GM19099 (cell line): ENCODE results near the gene TNFRSF13B.

Source experiments
- POLR2A ChIP-seq: IDR thresholded peaks from 3 replicates; pipeline ENCODE4 v1.6.1; 2011; ENCODE audit warnings: low read depth; ENCODE audit not compliant: insufficient read length; ENCODE audit errors: extremely low read depth

The TNFRSF13B gene

GRCh38 chr17:16931318-16932060, 40.4 kb downstream of the TNFRSF13B start:
- TF ChIP-seq POLR2A: no peak

DNA sequence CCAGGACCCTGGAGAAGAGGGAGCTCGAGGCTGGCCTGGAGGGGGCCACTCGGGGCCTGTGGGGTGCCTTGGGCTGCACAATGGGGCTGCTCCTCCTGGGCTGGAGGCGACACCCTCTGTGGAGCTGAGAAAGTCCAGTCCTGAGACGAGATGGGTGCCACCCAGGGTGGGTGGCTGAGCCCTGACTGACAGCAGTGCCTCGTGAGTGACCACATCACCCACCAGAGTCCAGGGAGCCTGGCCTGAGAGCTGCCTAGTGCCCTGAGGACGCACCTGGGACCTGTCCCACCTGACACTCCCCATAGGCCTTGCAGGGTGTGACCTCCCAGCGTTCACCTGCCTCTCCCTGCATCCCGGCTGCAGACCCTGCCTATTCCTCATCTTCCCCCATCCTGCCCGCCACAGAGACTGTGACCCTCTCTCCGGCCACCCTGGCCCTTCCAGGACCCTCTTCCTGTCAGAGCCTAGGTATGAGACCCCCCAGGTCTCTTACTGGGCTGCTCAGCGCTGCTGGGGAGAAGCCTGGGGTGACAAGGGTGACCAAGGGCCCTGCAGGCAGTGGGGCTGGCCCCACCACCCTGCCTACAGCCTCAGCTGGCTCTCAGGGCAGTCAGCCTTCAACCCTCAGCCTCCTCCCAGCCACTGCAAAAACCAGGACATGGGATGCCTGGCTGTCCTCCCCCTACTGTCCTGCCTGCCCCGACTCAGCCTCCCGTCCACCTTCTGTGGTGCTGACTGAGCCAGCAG, 41.2 kb downstream of the TNFRSF13B start:
- no peak for TF ChIP-seq POLR2A

DNA sequence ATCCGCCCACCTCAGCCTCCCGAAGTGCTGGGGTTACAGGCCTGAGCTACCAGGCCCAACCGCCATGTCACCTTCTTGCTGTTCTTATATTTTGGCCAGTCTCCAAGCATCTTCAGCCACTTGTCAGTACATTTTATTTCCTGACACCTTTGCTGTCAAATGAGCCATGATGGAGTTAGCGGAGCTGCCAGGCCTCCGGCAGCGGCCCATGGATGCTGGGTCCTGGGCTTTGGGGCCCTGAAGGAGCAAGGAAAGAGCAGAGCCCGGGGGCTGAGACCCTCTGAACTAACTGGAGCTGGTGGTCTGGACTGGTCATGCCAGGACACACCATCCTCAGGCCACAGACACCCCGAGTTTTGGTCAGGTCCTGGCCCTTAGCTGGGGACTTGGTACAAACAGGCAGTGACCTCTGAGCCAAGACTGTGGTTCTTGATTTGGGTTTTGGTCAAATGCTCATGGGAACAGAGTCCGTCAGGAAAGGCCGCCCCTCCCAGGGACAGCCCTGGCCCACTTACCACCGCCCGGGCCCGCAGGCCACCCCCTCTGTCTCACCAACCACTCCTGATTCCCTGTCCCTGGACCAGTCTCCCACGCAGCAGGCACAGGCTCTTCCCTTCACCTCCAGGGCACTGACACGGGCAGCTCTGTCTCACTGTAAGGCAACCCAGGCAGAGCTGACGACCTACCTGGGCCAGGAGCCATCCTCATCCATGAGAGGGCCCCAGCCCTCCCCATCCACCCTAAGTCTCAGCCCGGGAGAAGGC, 42.0 kb downstream of the TNFRSF13B start:
- TF ChIP-seq POLR2A: no peak

- no peak for TF ChIP-seq POLR2A
Measured at GRCh38 chr17:16929035-16929680, 42.8 kb downstream of the TNFRSF13B start.

DNA sequence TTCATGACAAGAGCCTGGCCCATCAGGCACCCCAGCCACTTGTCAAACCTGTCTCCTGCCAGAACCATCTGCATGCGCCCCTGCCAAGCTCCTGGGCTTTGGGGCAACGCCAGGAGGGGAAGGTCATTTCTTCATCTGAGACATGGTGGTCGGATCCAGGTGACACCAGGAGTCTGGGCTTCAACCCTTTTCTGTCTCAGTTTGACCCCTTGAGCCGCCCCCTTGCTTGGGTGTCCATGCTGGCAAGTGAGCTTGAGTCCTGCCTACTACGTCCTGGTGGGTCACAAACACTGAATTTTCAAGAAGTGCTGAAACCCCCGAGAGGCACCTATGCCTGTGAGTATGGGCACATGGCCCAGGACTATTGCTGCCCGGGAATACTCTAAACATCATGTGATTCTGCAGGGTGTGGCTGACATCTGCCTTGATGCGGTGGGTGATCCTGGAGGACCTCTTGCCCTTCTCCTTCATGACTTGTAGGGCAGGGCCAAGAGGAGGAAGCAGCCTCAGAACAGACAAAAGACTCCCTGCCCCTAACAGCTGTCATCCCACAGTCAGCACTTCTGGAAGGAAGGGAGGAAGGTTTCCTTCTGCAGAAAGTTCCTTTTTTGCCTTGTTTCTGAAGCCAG, 43.4 kb downstream of the TNFRSF13B start:
- TF ChIP-seq POLR2A: no peak

GRCh38 chr17:16927641-16928321, 44.1 kb downstream of the TNFRSF13B start:
- no peak for TF ChIP-seq POLR2A

DNA sequence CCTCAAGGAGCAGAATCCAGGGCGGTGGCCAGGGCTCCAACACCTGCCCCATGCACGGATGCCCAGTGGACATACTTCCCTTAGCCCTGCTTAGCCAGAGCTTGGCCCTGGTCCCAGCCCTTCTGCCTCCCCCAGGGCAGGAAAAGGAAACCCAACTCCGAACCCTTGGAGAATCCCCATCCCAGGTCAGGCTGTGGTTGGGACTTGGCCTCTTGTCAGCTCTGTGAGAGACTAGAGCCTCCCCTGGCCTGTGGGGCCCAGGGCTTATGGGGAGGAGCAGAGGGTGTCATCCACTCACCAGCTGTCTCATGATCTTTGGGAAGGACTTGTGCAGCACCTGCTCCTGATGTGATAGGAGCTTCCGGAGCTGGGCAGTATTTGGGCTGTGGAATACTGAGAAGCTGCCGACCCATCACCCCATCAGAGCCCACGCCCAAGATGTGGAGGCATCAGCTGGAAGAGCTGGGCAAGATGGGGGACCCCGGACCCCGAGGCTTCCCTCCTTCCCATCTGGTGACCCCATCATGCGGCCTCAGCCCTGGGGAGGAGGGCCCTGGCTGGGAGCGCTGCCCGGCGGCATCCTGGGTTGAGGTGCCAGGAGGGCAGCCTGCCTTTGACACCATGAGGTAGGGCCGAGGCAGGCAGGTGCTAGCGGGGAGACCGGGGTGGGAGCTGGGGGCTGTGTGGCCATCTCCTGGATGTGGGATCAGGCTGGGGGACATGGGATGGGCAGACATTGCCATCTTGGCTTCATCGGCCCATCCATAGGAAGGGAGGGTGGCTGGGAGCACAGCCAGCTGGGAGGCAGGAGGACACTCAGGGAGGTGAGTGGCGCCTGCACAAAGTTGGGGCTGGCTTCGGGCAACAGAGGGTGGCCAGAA, 45.1 kb downstream of the TNFRSF13B start:
- TF ChIP-seq POLR2A: no peak

DNA sequence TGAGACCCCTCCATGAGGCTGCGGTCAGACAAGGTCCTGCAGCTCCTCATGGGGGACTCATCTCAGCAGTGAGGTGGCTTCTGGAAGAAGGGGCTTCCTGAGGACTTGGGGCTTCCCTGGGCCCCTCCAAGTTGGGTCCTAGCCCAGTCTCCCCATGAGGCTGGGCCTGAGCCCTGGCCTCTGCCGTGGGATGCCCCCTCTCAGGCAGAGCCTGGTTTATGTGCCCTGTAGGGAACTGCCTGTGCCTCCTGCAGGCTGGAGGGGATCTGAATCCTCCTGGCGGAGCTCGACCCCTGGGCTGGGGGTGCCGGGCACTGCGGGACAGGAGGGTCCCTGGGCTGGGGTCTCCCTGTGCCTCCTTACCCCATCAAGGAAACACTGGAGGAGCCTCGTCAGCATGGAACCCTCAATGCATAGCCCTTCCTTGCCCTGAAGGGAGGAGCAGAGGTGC, 45.8 kb downstream of the TNFRSF13B start:
- no peak for TF ChIP-seq POLR2A

DNA sequence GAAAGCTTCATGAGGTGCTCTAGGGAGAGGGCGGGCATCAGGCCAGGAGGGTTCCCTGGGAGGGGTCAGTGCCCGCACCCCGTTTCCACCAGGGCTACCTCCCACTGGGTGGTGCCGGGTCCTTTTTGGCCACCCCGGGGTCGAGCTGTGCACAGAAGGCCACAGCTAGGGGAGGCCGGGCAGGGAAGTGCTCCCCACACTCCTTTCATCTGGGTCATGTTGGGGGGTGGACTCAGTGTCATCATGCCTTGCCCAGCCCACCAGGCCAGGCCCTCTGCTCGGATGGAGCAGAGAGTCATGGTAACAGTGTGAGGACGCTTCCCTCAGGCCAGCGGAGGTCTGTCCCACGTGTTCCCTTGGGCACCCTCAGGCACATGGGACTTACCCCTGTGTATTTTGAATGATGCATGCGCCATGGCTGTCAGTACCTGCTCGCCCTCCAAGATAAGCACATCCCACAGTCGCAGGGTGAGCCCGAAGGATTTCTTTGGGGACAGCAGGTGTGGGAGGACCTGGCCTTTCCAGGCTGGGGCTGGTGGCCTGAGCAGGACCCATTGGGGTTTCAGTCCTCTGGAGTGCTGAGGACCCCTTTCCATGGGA, 46.4 kb downstream of the TNFRSF13B start:
- TF ChIP-seq POLR2A: no peak

DNA sequence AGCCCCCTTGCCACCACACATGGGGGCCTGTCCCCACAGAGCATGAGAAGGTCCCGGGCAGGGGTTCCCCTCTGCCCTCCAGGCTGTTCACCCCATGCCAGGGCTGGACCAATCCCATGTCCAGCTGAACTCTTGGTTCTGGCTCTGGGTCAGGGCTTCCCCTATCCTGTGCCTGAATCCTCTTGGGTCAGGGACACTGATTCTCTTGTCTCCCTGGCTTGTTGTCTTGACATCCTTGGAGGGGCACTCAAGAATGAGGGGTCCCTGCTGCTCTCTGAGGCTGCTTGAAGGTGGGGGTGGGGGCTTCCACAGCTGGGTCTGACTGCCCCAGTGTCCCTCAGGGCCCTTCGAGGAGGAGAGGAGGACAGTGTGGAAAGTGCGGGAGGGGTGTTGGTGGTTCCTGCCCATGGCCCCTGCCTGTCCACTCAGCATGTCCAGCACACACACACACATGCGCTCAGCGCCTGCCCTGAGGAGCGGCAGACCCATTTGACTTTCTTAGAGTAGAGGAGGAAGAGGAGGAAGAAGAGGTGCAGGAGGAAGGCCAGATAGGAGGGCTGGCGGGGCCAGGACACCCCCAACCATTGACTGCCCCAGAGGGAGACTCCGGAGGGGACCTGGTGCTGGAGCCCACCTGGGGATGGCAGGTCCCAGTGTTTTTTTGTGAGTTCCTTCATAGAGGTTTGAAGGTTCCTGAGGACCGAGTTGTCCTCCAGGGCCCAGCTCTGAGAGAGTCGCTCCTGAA, 47.0 kb downstream of the TNFRSF13B start:
- TF ChIP-seq POLR2A: no peak

GRCh38 chr17:16923904-16924695, 47.8 kb downstream of the TNFRSF13B start:
- TF ChIP-seq POLR2A: no peak
